Neural cell (in vitro differentiated cells): Measurements from ENCODE around the gene MED27. TPM values are rescaled to one million over a fixed set of nuclear protein-coding genes. Genes with fewer than 3 reads are reported as not detected.
"Not testable (repeated sequence)": the region's sequence is repeated elsewhere in the genome, so short reads cannot be mapped to it uniquely, and the experiment has no call there.

Experiments used
- H2AFZ ChIP-seq: fragments of 200-600, 300-800 bp; sonication (generic), shearing (Covaris generic); 2 replicates; pipeline ENCODE4 v1.6.0; 2014; ENCODE audit warnings: low read depth, mild to moderate bottlenecking, antibody characterized with exemption, low read length, moderate library complexity
- H3F3A ChIP-seq: fragments of 200-600 bp; shearing (Covaris generic); 2 replicates; pipeline ENCODE4 v1.6.1; 2016; ENCODE audit warnings: mild to moderate bottlenecking, moderate library complexity, mixed read lengths, antibody characterized with exemption, low read length; ENCODE audit not compliant: insufficient read depth, poor library complexity, severe bottlenecking
- H3K27ac ChIP-seq: fragments of 200-600, 300-800 bp; sonication (generic), shearing (Covaris generic); 2 replicates; pipeline ENCODE4 v1.5.1; 2014; ENCODE audit warnings: mild to moderate bottlenecking, low read length, moderate library complexity
- H3K27me3 ChIP-seq: fragments of 300-800, 200-600 bp; sonication (generic), shearing (Covaris generic); 2 replicates; pipeline ENCODE4 v1.6.0; 2014; ENCODE audit warnings: mild to moderate bottlenecking, low read depth, low read length, moderate library complexity; ENCODE audit not compliant: insufficient read depth
- H3K36me3 ChIP-seq: fragments of 300-800, 200-600 bp; sonication (generic), shearing (Covaris generic); 2 replicates; pipeline ENCODE4 v1.5.1; 2014; ENCODE audit warnings: mild to moderate bottlenecking, antibody characterized with exemption, low read length, moderate library complexity; ENCODE audit not compliant: insufficient read depth
- H3K4me2 ChIP-seq: fragments of 300-800, 200-600 bp; sonication (generic), shearing (Covaris generic); 2 replicates; pipeline ENCODE4 v1.6.0; 2014; ENCODE audit warnings: mild to moderate bottlenecking, low read length
- H3K4me3 ChIP-seq: fragments of 300-800, 200-600 bp; sonication (generic), shearing (Covaris generic); 2 replicates; pipeline ENCODE4 v1.5.1; 2014; ENCODE audit warnings: mild to moderate bottlenecking, low read length, moderate library complexity
- H3K79me2 ChIP-seq: fragments of 200-600 bp; shearing (Covaris generic); replicated peaks from 2 replicates; pipeline ENCODE4 v1.6.0; 2014; ENCODE audit warnings: mild to moderate bottlenecking, low read length, moderate library complexity; ENCODE audit not compliant: insufficient read depth
- H3K9ac ChIP-seq: fragments of 300-800, 200-600 bp; sonication (generic), shearing (Covaris generic); 2 replicates; pipeline ENCODE4 v1.6.1; 2016; ENCODE audit warnings: mild to moderate bottlenecking, low read length, mixed read lengths
- H3K9me2 ChIP-seq: fragments of 200-600 bp; shearing (Covaris generic); 2 replicates; pipeline ENCODE4 v1.6.1; 2016; ENCODE audit warnings: mild to moderate bottlenecking, low read length, mixed read lengths; ENCODE audit not compliant: insufficient read depth
- H3K9me3 ChIP-seq: fragments of 200-600, 300-800 bp; sonication (generic), shearing (Covaris generic); 2 replicates; pipeline ENCODE4 v1.6.1; 2016; ENCODE audit warnings: mild to moderate bottlenecking, mixed run types, low read length, moderate library complexity, mixed read lengths
- H4K20me1 ChIP-seq: fragments of 200-600 bp; shearing (Covaris generic); 2 replicates; pipeline ENCODE4 v1.6.1; 2016; ENCODE audit warnings: mild to moderate bottlenecking, mixed run types; ENCODE audit not compliant: insufficient read depth
- CTCF ChIP-seq: fragments of 450-650 bp; IDR thresholded peaks from 2 replicates; pipeline ENCODE4 v1.5.1; 2014; ENCODE audit warnings: antibody characterized with exemption, mild to moderate bottlenecking, moderate library complexity; ENCODE audit not compliant: poor library complexity, severe bottlenecking
- EP300 ChIP-seq: fragments of 450-650 bp; conservative IDR thresholded peaks from 2 replicates; pipeline ENCODE4 v1.6.1; 2014; ENCODE audit warnings: antibody characterized with exemption, mild to moderate bottlenecking, moderate library complexity; ENCODE audit not compliant: poor library complexity, severe bottlenecking
- EZH2 ChIP-seq: fragments of 200-600, 300-800 bp; shearing (Covaris generic), sonication (generic); IDR thresholded peaks from 2 replicates; pipeline ENCODE4 v1.6.1; 2014; ENCODE audit warnings: antibody characterized with exemption, low read length, borderline replicate concordance, mild to moderate bottlenecking; ENCODE audit not compliant: insufficient read depth, poor library complexity, severe bottlenecking
- MXI1 ChIP-seq: fragments of 450-650 bp; conservative IDR thresholded peaks from 2 replicates; pipeline ENCODE4 v1.6.1; 2014; ENCODE audit warnings: antibody characterized with exemption, mild to moderate bottlenecking; ENCODE audit not compliant: poor library complexity, severe bottlenecking
- POLR2AphosphoS5 ChIP-seq: IDR thresholded peaks from 2 replicates; pipeline ENCODE4 v1.6.1; 2012
- RAD21 ChIP-seq: fragments of 450-650 bp; conservative IDR thresholded peaks from 2 replicates; pipeline ENCODE4 v1.6.1; 2014; ENCODE audit warnings: antibody characterized with exemption, mild to moderate bottlenecking, moderate library complexity
- REST ChIP-seq: IDR thresholded peaks from 2 replicates; pipeline ENCODE4 v1.6.1; 2012; ENCODE audit warnings: borderline replicate concordance
- SMC3 ChIP-seq: fragments of 450-650 bp; conservative IDR thresholded peaks from 2 replicates; pipeline ENCODE4 v1.6.1; 2014; ENCODE audit warnings: antibody characterized with exemption, mild to moderate bottlenecking, moderate library complexity; ENCODE audit not compliant: poor library complexity
- TAF1 ChIP-seq: IDR thresholded peaks from 2 replicates; pipeline ENCODE4 v1.6.1; 2012; ENCODE audit warnings: low read depth
- polyA plus RNA-seq: library from polyadenylated mRNA; depleted of rRNA; stranded (reverse); fragments of >200 nt; gene quantifications from 2 replicates; pipeline ENCODE4 v1.2.3, GENCODE V29; 2014

Gene MED27
- polyA plus RNA-seq, 1 donor from 2014 or later: 7.5 TPM

GRCh38 chr9:131923766-131924165 lies 155.9 kb downstream of the MED27 start:
- H3K36me3 ChIP-seq: no peaks in the 10 kb centered on the region
- H3K79me2 ChIP-seq: no peaks in the 10 kb centered on the region
- no peak overlapping the region for H3K4me2 ChIP-seq
- H3F3A ChIP-seq: no peaks in the 10 kb centered on the region
- TF ChIP-seq TAF1 (no peak), REST (no peak), EP300 (no peak), POLR2AphosphoS5 (no peak)
- H3K9me2 ChIP-seq: no peaks in the 10 kb centered on the region
- H3K27me3 ChIP-seq: no peaks in the 10 kb centered on the region
- no peak overlapping the region for H3K4me3 ChIP-seq
- no peak overlapping the region for H3K9ac ChIP-seq
- no peaks in the 10 kb centered on the region for H4K20me1 ChIP-seq
- H3K9me3 ChIP-seq: no peaks in the 10 kb centered on the region
- no peak overlapping the region for H3K27ac ChIP-seq
- H2AFZ ChIP-seq: no peak overlapping the region

GRCh38 chr9:131923132-131923671 lies 156.5 kb downstream of the MED27 start:
- no peaks in the 10 kb centered on the region for H3K9me3 ChIP-seq
- H3K4me3 ChIP-seq: no peak overlapping the region
- H3K27ac ChIP-seq: no peak overlapping the region
- no peak overlapping the region for H2AFZ ChIP-seq
- no peaks in the 10 kb centered on the region for H4K20me1 ChIP-seq
- H3K36me3 ChIP-seq: no peaks in the 10 kb centered on the region
- H3F3A ChIP-seq: no peaks in the 10 kb centered on the region
- TF ChIP-seq TAF1: no peak
- no peak for TF ChIP-seq EZH2
- TF ChIP-seq REST: no peak
- TF ChIP-seq SMC3: no peak
- no peak for TF ChIP-seq MXI1
- TF ChIP-seq CTCF: no peak
- TF ChIP-seq POLR2AphosphoS5: no peak
- no peak for TF ChIP-seq EP300
- TF ChIP-seq RAD21: no peak
- H3K79me2 ChIP-seq: no peaks in the 10 kb centered on the region
- no peaks in the 10 kb centered on the region for H3K27me3 ChIP-seq
- no peak overlapping the region for H3K4me2 ChIP-seq
- H3K9ac ChIP-seq: no peak overlapping the region
- H3K9me2 ChIP-seq: no peaks in the 10 kb centered on the region

GRCh38 chr9:131921635-131922034 lies 158.0 kb downstream of the MED27 start:
- H3K9me3 ChIP-seq, H3K27me3 ChIP-seq, H3K79me2 ChIP-seq, H4K20me1 ChIP-seq, H3K9ac ChIP-seq, H3K27ac ChIP-seq, H3F3A ChIP-seq, H2AFZ ChIP-seq, H3K9me2 ChIP-seq, H3K36me3 ChIP-seq, H3K4me3 ChIP-seq, H3K4me2 ChIP-seq: not testable (repeated sequence)
